Measurements from ENCODE around the gene ITPKC.

DNA sequence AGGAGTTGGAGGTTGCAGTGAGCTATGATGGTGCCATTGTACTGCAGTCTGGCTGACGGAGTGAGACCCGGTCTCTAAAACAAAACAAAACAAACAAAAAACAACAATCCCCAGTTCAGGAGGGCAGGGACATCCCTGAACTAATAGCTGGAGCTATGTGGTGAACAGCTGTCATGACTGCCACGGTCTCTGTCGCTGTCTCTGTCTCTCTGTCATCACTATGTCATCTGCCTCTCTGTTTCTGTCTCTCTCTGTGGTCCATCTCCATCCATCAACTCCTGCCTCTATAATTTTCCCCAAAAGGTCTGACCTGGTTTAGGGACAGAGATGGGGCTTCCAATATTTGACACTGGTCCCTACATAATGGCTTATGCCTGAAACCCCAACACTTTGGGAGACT lies 7.4 kb downstream of the ITPKC start:
- TF ChIP-seq ELF1 (IDR thresholded peaks at IDR 0.05; ENCODE audit: borderline replicate concordance, low read depth) = no peak
- TF ChIP-seq JUND (IDR thresholded peaks at IDR 0.05) = no peak
- no peak for TF ChIP-seq EZH2phosphoT487 (IDR thresholded peaks at IDR 0.05; ENCODE audit: borderline replicate concordance)
- no peak for TF ChIP-seq POLR2AphosphoS5 (IDR thresholded peaks at IDR 0.05; ENCODE audit: low read depth, low read length)
- TF ChIP-seq EZH2 (IDR thresholded peaks at IDR 0.05) = no peak
- TF ChIP-seq CTCF (IDR thresholded peaks at IDR 0.05 in 2 of 3, conservative IDR thresholded peaks at IDR 0.05 in 1 of 3; ENCODE audit: borderline replicate concordance in 1 of 3, insufficient read depth in 1 of 3, low read depth in 2 of 3, low read length in 2 of 3) = no peak
- TF ChIP-seq ZFX (IDR thresholded peaks at IDR 0.05) = no peak
- no peak for TF ChIP-seq ATF3 (IDR thresholded peaks at IDR 0.05)
- no peak for TF ChIP-seq MAX (IDR thresholded peaks at IDR 0.05)
